ENCODE results near the gene USP40.

The USP40 gene

GRCh38 chr2:233447506-233448219, 118.9 kb downstream of the USP40 start:
- ATAC-seq (ENCODE audit: insufficient read depth, low read depth): no peak
- Histone ChIP-seq H2AFZ (ENCODE audit: low read depth, low read length) (no peak overlapping the region), H3K4me2 (ENCODE audit: insufficient read depth, low read length) (no peak overlapping the region), H3K4me3 (ENCODE audit: low read depth in 1 of 2, low read length in 2 of 2) (no peak overlapping the region), H3K27me3 (ENCODE audit: insufficient read depth, low read length, poor library complexity) (no peaks in the 10 kb centered on the region), H3K79me2 (ENCODE audit: insufficient read depth, low read length) (no peaks in the 10 kb centered on the region), H3K9me3 (ENCODE audit: insufficient read depth, low read length, severe bottlenecking) (no peaks in the 10 kb centered on the region), H3K27ac (ENCODE audit: low read length) (no peak overlapping the region), H3K4me1 (ENCODE audit: insufficient read depth, low read length) (no peaks in the 10 kb centered on the region), H4K20me1 (ENCODE audit: insufficient read depth, low read length) (0 out of 2 replicates have a peak, but pooled peaks cover 7% of the 10 kb centered on the region), H3K36me3 (ENCODE audit: insufficient read depth, low read length) (peaks cover 78% of the 10 kb centered on the region), H3K9ac (ENCODE audit: low read depth, low read length) (no peak overlapping the region)
- TF ChIP-seq EZH2 (IDR thresholded peaks at IDR 0.05; ENCODE audit: borderline replicate concordance, low read depth, low read length, severe bottlenecking) (no peak), CTCF (IDR thresholded peaks at IDR 0.05; ENCODE audit: borderline replicate concordance, extremely low read depth, low read length, poor library complexity, severe bottlenecking) (no peak)
- DNase-seq: no peak

GRCh38 chr2:233446606-233447305, 119.8 kb downstream of the USP40 start:
- TF ChIP-seq CTCF (IDR thresholded peaks at IDR 0.05; ENCODE audit: borderline replicate concordance, extremely low read depth, low read length, poor library complexity, severe bottlenecking) (no peak), EZH2 (IDR thresholded peaks at IDR 0.05; ENCODE audit: borderline replicate concordance, low read depth, low read length, severe bottlenecking) (no peak)
- Histone ChIP-seq H3K4me3 (ENCODE audit: low read depth in 1 of 2, low read length in 2 of 2) (no peak overlapping the region), H3K79me2 (ENCODE audit: insufficient read depth, low read length) (no peaks in the 10 kb centered on the region), H4K20me1 (ENCODE audit: insufficient read depth, low read length) (no peaks in the 10 kb centered on the region), H3K27ac (ENCODE audit: low read length) (no peak overlapping the region), H3K9me3 (ENCODE audit: insufficient read depth, low read length, severe bottlenecking) (no peaks in the 10 kb centered on the region), H3K4me1 (ENCODE audit: insufficient read depth, low read length) (no peaks in the 10 kb centered on the region), H3K36me3 (ENCODE audit: insufficient read depth, low read length) (peaks cover 71% of the 10 kb centered on the region), H3K27me3 (ENCODE audit: insufficient read depth, low read length, poor library complexity) (no peaks in the 10 kb centered on the region), H3K4me2 (ENCODE audit: insufficient read depth, low read length) (no peak overlapping the region), H2AFZ (ENCODE audit: low read depth, low read length) (no peak overlapping the region), H3K9ac (ENCODE audit: low read depth, low read length) (no peak overlapping the region)
- DNase-seq: no peak
- ATAC-seq (ENCODE audit: insufficient read depth, low read depth): no peak

DNA sequence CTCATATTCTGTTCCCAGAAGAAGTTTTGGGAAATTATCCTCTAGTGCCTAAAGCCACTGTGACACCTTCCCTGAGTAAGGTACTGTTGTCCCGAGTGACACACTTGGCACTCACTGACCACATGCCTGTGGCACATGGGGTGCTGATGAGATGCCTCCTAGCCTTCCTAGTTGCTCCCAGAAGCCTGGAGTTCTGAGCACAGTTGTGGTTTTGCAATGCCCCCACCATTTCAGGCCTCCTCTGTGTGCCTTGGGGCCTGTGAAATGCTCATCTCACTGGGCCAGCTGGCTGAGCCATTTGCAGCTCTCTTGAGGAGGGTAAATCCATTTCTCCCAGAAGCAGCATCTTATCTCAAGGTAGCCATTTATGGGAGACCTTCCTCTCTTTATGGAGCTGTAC, 120.5 kb downstream of the USP40 start:
- H3K27ac ChIP-seq (ENCODE audit: low read length): no peak overlapping the region
- no peaks in the 10 kb centered on the region for H3K27me3 ChIP-seq (ENCODE audit: insufficient read depth, low read length, poor library complexity)
- H3K9me3 ChIP-seq (ENCODE audit: insufficient read depth, low read length, severe bottlenecking): no peaks in the 10 kb centered on the region
- no peak overlapping the region for H2AFZ ChIP-seq (ENCODE audit: low read depth, low read length)
- H3K4me2 ChIP-seq (ENCODE audit: insufficient read depth, low read length): no peak overlapping the region
- peaks cover 70% of the 10 kb centered on the region for H3K36me3 ChIP-seq (ENCODE audit: insufficient read depth, low read length)
- DNase-seq (no peak), ATAC-seq (ENCODE audit: insufficient read depth, low read depth) (no peak)
- no peaks in the 10 kb centered on the region for H3K4me1 ChIP-seq (ENCODE audit: insufficient read depth, low read length)
- no peaks in the 10 kb centered on the region for H4K20me1 ChIP-seq (ENCODE audit: insufficient read depth, low read length)
- H3K4me3 ChIP-seq (ENCODE audit: low read depth in 1 of 2, low read length in 2 of 2): no peak overlapping the region
- H3K79me2 ChIP-seq (ENCODE audit: insufficient read depth, low read length): no peaks in the 10 kb centered on the region
- TF ChIP-seq CTCF (IDR thresholded peaks at IDR 0.05; ENCODE audit: borderline replicate concordance, extremely low read depth, low read length, poor library complexity, severe bottlenecking) (no peak), EZH2 (IDR thresholded peaks at IDR 0.05; ENCODE audit: borderline replicate concordance, low read depth, low read length, severe bottlenecking) (no peak)
- no peak overlapping the region for H3K9ac ChIP-seq (ENCODE audit: low read depth, low read length)
